Germinal center (tissue), 1 donor: ENCODE measurements around the gene LTO1.

Source experiments
- DNase-seq: peaks from one replicate; pipeline ENCODE4 v3.0.0; 2012; ENCODE audit warnings: mixed read lengths, low spot score

LTO1 gene, protein sequence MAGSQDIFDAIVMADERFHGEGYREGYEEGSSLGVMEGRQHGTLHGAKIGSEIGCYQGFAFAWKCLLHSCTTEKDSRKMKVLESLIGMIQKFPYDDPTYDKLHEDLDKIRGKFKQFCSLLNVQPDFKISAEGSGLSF

DNA sequence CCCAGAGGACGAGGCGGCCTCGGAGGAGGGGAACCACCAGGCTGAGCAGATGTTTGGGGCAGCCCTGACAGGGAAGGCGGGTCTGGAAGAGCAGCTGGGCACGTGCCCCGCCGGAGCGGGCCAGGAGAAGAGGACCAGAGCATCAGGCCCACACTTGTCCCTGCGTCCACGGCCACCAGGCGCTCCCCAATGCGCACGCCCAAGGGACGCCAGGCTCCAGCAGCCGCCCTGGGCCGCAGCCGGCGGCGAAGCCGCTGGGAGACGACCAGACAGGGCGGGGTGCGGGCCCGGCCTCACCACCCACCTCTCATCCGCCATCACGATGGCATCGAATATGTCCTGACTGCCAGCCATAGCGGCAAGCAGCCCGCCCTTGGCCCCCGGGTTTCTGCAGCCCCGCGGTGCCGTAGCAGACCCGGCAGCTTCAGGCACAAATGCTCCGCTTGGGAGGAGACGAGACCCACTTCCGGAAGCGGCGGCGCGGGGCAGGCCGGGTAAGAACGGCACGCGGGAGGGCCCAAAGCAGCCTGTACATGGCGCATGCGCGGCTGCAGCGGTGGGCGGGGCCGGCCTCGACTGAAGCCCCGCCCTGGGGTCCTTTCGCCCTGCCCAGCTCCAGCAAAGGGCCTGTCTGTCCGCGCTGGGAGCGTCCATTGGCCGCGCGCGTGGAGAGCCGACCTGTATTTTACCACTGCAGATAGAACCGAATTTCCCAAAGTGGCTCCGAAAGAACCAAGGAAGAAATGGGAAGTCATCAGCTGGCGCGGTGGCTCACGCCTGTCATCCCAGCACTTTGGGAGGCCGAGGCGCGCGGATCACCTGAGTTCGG is at the start of gene LTO1:
Gene LTO1, minus strand, starts transcription at position 468 of the 829 bp plus-strand sequence. Its CDS starts 114 bp downstream, at position 354.
- DNase-seq = peak; percentile 96

DNA sequence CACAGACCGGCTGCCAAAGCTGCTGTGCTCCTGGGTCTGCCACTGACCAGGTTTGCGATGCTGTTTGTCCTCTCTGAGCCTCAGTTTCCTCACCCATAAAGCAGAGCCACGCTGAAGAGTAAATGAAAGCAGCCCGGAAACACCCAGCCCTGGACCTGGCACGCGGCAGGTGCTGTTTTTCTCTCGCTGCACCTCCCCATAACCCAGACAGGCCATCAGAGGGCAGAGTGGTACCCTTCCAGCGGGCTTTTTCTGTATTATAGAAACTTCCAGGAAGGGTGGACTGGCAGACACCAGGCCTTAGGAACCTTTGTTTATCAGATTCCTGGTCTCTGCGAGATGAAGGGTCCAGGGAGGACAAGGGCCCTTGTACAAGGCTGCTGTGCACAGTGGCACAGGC is 46.6 kb upstream of the LTO1 start:
- DNase-seq = no peak

DNA sequence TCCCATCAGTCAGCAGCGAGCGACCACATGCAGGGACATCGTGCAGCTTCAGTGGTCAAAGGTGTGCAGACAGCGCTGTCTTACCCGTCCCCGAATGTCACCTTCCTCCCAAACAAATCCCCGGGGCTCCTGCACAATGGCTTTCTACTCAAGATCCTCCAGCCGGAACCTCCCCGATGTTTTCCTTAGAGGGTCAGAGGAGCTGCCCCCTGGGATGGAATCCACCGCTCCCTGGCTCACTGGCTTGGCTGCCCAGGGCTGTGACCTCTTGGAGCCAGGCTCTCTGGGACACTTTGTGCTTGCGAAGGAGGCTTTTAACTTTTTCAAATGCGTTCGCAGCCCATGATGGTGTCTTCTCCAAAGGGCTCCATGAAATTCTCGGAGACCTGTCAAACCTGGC is 46.0 kb upstream of the LTO1 start:
- DNase-seq = no peak

DNA sequence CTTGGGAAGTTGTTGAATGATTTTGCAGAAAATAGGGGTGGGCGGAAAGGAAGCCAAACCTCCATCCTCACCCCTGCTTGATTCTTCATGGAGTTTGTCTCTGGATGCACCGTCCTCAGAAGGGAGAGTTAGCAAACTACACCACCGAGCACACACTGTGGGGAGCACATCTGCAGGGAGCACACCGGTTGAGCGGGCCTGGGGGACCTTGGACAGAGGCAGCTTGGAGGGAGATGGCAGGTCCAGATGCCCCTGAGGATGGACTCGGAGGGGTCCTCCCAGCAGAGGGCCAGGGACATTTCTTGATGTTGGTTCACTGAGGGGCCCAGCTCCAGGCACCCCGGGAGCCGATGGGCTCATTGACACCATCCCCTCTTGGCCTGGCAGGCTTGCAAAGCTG is 43.8 kb upstream of the LTO1 start:
- no peak for DNase-seq

DNA sequence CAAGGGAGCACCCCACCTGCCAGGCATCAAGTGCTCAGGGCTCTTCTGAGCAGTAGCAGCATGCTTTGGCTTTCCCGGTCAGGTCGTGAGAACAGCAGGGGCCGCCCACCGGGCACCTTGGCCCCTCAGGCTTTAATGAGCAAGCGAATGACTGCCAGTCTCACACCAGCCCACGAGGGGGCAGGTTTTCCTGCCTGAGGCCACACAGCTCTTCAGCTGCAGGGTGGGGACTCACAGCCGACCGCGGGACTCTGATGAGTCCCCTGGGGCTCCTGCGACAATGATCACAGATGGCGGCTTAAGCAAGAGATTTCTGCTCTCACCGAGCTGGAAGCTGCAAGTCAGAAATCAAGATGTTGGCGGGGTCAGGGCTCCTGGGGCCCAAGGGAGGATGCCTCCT is 43.0 kb upstream of the LTO1 start:
- peak; percentile 88 for DNase-seq

DNA sequence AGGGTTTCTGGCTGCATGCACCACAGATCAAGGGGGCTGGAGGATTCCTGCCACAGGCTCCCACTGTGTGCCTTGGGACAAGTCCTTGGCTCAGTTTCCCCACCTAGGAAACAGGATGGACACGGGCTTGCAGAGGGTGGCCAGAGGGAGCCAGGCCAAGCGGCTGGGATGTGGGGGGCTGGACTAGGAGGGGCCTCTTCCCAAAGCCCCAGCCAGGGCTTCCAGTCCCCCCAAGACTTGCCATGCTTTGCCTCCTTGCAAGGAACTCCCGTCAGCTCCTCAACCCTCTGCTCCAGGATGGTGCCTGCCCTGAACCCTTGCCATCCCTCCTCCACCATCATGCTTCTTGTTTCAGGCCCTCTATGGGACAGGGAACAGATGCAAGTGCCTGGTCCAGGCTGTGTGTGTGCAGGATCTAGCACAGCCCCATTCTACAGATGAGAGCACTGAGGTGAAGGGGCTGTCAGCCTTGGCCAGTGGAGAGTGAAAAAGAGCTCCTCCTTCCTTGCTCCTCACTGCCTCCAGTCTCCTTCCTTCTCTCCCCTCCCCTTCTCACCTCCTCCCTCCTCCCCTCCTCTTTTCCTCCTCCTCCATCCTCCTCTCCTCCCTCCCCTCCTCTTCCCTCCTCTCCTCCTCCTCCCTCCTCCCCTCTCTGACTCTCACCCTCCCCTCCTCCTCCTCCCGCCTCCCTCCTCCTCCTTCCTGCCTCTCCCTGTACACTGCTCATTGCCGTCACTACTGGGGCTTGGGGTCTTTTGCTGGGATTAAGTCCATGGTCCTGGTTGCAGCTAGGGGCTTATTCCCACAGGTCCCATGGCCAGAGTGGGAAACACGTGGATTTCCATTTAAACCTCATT is 42.0 kb upstream of the LTO1 start:
- DNase-seq = no peak

DNA sequence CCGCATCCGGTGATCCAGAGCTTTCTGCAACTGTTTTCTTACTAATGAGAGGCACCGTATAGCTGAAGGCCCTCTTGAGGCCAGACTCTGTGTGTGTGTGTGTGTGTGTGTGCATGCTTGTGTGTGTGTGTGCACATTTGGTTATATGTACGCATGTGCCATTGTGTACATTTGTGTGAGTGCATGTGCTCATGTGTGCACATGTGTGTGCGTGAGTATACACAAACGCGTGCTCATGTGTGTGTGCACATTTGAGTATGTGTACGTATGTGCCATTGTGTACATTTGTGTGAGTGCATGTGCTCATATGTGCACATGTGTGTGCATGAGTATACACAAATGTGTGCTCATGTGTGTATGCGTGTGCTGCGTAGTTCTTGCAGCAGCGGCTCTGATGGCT is 40.9 kb upstream of the LTO1 start:
- no peak for DNase-seq

DNA sequence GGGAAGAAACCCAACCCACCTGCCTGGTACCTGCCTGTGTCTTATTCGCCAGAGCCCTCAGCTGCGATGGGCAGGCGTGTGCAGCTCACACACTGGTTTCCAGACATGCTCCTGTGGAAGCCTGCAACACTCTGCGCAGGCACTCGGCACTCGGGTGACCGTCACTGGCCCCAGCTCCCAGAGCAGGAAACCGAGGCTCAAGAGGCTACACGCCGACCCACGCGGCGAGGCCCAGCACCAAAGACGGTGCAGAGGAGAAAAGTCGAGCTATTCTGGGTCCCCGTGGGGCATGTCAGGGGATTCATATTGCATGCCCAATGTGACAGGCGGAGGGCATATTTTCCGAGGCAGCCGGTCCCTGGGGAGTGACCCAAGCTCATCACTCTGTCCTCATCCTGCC is 40.3 kb upstream of the LTO1 start:
- no peak for DNase-seq

DNA sequence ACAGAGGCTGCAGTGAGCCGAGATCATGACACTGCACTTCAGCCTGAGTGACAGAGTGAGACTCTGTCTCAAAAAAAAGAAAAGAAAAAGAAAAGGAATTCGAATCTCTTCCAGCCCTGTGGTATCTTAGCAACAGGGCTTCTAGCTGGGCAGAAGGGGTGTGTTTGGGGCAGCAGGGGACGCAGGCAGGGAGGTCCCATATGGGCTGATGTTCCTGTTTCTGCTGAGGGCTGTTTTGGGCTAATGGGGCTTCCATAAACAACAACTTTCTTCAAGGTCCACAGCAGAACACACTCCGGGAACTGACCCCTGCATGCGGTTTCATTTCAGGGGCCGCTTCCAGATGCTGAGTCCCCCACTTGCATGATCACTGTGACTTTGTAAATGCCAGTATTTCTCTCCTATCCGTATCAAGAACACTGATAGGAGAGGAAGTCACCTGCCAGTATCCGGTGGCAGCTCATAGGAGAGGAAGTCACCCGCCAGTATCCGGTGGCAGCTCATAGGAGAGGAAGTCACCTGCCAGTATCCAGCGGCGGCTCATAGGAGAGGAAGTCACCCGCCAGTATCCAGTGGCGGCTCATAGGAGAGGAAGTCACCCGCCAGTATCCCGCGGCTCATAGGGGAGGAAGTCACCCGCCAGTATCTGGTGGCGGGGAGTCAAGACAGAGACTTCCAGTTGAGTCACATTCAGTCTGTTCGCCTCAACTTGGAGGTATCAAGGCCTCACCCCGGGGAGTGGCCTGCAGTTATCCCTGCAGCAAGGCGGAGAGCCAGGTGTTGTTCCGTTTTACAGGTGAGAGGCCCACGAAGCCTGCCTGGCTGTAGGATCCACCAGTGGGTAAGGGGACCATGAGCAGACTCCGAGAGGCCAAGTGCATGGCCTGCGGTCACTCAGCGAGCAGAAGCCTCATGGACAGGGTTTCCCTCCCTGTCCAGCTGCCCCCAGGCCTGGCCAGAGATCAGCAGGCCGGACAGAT is 37.0 kb upstream of the LTO1 start:
- DNase-seq = no peak

DNA sequence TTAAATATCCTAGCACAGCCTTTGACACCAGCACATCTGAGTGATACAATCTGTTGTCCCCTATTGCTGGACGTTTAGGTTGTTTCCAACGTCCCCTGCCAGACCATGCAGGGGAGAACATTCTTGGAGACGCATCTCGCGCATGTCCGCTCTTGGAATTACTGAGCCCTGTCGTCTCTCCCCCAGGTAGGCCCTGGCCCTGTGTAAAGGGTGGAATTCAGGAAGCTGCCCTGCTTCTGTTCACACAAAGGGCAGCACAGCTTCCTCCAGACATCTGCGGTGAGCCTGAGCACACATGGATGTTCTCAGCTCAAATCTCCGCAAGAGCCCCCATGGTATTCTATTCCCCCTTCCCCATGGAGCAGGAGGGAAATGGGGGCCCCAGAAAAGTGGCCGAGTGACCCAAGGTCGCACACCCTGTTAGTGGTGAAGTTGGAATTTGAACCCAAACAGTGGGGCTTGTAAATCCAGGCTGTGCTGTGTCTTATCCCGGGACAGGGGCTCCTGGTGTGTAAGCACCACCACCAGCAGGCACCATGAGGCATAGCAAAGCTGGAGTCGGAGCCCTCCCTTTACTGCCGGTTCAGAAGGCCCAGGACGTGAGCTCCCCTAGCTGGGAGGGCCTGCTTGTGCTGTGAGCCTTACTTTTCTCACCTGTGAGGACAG is 33.7 kb upstream of the LTO1 start:
- DNase-seq = no peak

DNA sequence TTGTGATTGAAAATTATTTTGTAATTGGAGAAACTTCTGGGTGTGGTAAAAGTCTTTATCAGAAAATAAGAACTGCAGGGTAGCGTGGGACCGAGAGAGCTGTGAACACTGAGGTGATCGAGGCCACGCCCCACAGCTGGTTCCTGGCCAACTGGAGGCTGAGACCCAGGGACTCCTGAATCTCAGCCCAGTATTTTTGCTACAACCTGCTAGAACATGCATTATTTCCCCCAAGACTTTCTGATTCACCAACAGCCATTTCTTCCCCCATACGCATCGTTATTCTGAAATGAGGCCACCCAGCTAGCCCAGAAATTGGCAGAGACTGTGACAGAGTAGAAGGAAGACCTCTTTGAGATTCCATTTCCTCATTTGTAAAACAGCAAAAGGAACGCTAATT is 32.0 kb upstream of the LTO1 start:
- no peak for DNase-seq

DNA sequence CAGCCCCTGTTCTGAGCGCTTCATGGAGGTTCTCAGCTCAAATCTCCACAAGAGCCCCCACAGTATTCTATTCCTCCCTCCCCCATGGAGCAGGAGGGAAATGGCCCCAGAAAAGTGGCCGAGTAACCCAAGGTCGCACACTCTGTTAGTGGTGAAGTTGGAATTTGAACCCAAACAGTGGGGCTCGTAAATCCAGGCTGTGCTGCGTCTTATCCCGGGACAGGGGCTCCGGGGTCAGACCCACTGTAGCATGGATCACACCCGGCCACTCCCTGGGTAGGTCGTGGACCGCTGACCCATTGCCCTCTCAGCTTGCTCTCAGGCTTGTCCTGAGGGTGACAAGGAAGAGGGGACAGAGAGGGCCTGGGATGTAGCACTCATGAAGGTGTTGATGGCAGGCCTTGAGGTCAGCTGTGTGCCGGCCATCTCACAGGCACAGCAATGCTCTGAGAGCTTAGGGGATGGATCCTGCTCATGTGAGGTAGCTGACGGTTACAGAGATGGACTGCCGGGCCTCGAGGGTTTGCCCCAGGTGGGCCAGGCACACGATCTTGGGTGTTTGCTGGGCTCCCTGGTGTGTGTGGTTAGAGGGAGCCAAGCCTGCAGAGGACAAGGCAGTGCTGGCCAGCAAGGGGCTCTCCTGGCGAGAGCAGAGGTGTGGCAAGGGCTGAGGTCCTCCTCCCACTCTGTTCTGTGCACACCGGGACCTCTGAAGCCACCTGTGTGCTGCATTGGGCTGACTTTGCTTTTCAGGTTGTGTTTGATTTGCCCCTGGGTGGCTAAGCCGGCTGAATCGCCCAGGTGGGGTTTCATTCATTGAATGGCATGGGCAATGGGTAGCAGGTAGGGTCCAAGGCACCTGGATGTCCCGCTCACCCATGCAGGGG is 31.0 kb upstream of the LTO1 start:
- no peak for DNase-seq

DNA sequence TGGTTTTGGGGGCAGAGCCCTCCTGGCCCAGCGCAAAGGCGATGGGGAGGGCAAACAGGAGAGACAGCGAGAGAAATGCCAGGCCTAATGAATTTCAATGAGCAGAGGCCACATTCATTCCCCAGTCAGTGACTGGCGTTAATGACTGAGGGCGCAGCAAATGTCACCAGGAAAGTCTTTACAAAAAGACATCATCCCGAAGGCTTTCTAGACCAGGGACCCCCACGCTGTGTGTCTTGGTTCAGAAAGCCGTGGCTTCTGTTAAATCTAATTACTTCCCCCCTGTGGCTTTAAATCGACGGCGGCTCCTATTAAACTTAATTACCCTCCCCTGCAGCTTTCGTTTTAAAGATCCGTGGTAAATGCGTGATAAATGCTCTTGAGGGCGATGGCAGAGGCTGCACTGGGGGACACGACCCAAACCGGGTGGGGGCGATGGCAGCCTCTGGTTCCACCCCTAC is 30.2 kb upstream of the LTO1 start:
- DNase-seq = no peak

DNA sequence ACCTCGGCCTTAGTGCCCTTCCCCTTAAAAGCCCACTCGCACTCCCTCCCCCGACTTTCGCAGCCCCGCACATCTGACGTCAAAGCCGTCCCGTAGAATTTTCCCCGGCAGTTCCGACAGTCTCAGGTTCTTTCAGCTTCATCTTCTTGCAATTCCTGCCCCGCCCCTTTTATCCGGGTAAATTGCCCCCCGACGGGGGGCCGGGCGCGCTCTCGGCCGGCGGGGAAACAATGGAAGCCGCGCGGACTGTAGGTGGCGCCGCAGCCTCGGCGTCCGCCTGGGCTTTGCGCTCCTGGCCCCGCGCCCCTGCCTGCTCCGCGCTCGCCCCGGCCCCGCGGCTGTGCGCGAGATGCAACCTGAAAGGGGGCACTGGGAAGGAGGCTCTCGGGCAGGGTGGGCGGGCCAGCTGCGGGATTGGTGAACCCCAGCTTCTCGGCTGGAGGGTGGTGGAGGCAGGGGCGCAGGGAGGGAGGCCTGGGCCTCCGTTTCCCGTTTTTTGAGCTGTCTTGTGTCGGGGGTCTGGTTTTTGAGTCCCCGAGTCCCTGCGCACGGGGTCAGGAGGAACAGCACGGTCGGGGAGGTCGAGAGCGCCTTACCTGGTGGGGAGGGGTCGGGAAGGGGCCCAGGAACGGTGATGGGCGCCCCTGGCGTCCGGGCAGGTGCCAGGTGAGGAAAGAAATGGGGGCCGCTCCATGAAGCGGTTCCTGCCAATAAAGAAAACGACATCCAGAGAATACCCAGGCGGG is 29.5 kb upstream of the LTO1 start:
- no peak for DNase-seq

DNA sequence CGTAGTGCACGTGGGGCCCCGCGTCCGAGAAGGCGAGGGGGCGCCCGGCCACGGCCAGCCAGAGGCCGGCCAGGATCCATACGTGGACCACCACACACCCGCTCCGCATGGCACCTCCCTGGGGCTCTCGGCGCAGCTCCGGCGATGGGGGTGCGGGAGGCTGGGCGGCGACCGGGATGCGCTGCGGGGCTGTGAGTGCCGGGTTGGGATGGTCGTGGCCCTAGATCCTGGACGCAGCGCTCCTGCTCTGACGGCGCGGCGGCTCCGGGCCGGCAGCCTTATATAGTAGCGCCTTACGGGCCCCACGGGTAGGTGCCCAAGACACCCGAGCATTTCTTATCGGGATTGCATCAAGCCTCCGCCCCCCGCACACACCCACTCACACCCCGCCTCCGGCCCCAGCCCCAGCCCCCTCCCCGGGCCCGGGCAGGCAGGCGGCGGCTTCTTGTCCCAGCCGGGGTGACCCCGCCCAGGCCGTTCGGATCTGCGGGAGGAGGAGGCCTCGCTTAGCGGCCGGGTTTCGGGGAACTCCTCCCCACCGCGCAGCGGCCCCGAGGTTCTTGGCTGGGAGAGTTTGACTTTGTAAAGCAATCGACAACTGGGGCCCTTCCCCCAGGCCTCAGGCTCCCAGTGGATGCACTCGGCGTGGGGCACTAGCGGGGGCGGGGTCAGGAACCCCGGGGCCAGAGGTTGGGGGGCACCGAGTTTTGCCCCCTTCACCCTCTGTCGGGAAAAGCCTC is 28.8 kb upstream of the LTO1 start, which contains the start of gene FGF19:
Gene FGF19, minus strand, starts transcription at position 255 of the 740 bp plus-strand sequence. Its CDS starts 146 bp downstream, at position 109.
- no peak for DNase-seq

DNA sequence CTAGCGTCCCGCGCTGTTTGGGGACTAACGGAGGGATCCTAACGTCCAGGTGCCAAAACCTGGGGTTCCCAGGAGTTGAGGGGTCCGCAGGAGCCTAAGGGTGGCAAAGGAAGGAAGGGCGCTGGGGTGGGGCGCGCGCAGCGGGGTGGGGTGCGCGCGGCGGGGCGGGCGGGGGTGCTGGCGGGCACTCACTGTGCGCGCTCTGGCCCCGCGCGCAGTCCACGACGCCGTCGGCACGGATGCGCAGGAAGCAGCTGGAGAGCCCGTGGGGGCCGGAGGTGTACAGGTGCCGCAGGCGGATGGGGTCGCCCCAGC is 28.3 kb upstream of the LTO1 start:
- DNase-seq = no peak

DNA sequence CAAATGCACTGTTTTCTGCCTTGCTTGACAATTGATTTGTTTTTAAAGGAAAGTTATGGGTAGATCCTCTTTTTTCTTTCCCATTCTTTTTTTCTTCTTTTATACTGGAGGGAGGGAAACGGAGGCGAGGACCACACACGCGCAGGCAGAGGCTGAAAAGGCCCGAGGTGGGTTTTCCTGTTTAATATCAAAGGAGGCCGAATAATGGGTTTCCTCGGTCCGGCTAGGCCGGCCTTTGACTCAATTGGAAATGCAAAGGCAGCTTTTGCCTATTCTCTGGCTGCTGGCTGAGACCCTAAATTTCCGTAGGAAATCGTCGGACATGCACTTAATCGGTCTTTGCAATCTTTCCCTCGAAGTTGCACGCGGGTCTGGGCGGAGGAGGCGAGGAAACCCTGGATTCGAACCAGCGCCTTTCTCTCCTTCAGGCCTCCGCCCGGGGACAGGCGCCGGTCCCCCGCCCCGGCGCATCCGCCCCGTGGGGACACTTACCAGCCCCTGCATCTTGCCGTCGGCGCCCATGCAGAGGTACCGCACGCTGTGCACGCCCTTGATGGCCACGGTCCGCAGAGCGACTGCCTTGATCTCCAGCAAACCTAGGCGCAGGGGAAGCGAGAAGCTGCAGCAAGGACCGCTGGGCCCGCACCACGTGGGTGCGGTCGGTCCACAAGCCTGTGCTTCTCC is 27.8 kb upstream of the LTO1 start:
- DNase-seq = no peak

DNA sequence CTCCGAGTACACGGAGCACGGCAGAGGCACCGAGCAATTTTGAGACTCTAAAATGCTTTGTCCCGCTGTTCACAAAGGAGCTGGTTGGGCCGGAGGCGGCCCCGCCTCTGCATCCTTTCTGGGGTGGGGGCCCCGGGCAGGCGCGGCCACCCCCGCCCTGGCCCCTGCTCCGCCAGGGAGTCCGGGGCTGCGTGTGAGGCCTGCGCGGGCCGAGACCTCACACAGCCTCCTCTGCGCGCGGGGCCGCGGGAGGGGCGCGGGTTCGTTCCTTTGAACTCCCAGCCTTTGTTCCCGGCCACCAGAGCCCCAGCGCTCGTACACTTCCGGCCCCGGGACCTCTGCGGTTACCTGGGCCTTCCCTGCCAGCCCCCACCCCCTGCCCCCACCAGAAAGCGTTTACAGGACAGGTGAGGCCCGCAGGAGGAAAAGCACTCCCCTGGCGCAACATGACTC is 27.1 kb upstream of the LTO1 start:
- DNase-seq = no peak
